ENCODE results near the gene POLR1E. TPM values are rescaled to one million over a fixed set of nuclear protein-coding genes. Genes with fewer than 3 reads are reported as not detected.

The POLR1E gene, protein sequence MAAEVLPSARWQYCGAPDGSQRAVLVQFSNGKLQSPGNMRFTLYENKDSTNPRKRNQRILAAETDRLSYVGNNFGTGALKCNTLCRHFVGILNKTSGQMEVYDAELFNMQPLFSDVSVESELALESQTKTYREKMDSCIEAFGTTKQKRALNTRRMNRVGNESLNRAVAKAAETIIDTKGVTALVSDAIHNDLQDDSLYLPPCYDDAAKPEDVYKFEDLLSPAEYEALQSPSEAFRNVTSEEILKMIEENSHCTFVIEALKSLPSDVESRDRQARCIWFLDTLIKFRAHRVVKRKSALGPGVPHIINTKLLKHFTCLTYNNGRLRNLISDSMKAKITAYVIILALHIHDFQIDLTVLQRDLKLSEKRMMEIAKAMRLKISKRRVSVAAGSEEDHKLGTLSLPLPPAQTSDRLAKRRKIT
- total RNA-seq (10 to 100 TPM; 34.5 to 38.2 TPM), polyA plus RNA-seq (10 to 100 TPM; 13.3 to 21.2 (median 17.4) TPM), total RNA-seq (53.1 to 109 (median 74.6) reads per million in 6 experiments)

DNA sequence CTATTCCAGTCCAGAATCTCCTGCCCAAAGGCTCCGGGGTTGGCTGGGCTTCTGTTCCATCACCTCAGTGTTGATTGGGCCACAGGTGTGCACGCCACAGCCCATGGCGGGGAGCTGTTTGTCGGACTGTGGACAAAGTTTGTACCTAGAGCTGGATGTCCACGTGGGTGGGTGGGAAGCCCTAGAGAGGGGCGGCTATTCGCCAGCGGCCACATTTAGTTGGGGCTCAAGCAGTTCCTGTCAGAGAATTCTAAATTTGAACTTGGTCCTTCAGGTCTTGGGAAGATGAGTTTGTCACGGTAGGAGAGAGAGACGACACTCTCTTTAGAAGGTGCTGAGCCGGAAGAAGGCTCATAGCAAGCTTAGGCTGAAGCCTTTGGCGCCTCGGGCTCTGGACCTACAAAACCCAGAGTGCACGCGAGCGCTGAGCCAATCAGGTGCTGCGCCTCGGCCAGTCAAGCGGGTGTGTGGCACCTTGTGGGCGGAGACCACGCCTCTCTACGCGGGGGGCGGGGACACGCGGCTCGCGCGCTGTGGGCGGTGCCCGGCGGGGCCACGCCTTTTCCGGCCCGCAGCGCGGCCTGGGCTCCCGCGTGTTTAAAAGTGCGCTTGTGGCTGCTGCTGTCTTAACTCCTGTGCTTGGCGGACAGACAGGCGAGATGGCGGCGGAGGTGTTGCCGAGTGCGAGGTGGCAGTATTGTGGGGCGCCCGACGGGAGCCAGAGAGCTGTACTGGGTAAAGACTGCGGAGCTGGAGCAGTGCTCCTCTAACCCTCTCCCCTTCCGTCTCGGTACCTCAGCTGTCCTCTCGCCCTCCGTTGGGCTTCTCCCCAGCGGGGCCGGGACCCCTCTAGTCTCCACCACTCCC is at the start of gene POLR1E:
TSS of gene POLR1E (plus strand) at position 560 of the 867 bp plus-strand sequence. CDS start at position 660, 100 bp downstream.
- peak within 1 kb of the TSS; percentile 91 to 100 (median 94) for H3K4me3 Mint-ChIP-seq
- H3K9me3 Mint-ChIP-seq: no peaks in the 10 kb centered on the region
- DNase-seq (peak; percentile 91 to 97 (median 96)), ATAC-seq (peak; percentile 94 to 97)
- POLR2A ChIA-PET: interaction anchor here (0.8 to 4.3 kb wide), 6 partner anchors 15 to 107 kb away, joined by 3 to 56 read pairs (median 4); partner anchors contain the start of genes GRHPR, TOMM5 and ZBTB5
- H3K4me1 Mint-ChIP-seq: peaks cover 23 to 44% (median 41%) of the 10 kb centered on the region in 4 donors
- H3K27ac Mint-ChIP-seq: peak within 1 kb of the TSS; percentile 89 to 98 (median 94)
- H3K27me3 Mint-ChIP-seq: peaks cover 6 to 13% (median 7%) of the 10 kb centered on the region in 5 donors
- H3K36me3 Mint-ChIP-seq: peaks cover 0 to 25% (median 0%) of the 10 kb centered on the region in 3 donors

DNA sequence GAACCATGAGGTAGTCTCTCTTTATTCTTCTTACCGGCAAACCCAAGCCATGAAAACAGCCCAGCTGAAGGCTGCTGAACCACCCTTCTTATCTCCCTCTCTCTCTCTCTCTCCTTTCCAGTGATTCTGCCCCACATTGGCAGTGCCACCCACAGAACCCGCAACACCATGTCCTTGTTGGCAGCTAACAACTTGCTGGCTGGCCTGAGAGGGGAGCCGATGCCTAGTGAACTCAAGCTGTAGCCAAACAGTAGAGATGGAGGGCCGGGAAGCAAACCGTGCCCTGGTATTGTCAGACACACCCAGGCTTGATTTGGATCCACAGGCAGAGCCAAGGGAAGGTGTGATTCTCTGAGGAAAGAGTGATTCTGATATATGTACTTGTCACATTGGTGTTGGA is 49.2 kb upstream of the POLR1E start:
- no peaks in the 10 kb centered on the region for H3K9me3 Mint-ChIP-seq
- peaks cover 0 to 70% (median 11%) of the 10 kb centered on the region in 3 donors for H3K36me3 Mint-ChIP-seq
- H3K4me3 Mint-ChIP-seq: no peak overlapping the region
- no peak for DNase-seq
- H3K4me1 Mint-ChIP-seq: peaks cover 0 to 14% (median 6%) of the 10 kb centered on the region in 4 donors
- POLR2A ChIA-PET: interaction anchor here (0.6 kb wide), 1 partner anchor 10 kb away, joined by 3 read pairs; no protein-coding TSS in a partner anchor
- no peak for ATAC-seq
- no peaks in the 10 kb centered on the region for H3K27me3 Mint-ChIP-seq
- peak overlapping the region in 3 of 10 donors; percentile 19 to 39 (median 27) for H3K27ac Mint-ChIP-seq

DNA sequence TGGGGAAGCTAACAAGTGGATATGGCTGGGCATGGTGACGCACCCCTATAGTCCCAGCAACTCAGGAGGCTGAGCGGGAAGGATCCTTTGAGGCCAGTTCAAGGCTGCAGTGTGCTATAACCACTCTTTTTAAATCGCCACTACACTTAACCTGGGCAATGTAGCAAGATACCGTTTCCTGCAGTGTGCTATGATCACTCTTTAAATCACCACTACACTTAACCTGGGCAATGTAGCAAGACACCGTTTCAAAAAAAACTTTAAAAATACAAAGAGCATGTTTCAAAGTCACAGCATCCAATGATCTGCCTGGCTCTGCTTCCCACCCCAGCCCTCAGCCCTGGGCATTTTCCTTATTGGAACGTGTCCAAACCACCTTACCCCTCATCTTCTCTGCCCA is 48.7 kb upstream of the POLR1E start:
- POLR2A ChIA-PET: interaction anchor here (0.6 kb wide), 1 partner anchor 11 kb away, joined by 3 read pairs; no protein-coding TSS in a partner anchor
- peaks cover 0 to 10% (median 6%) of the 10 kb centered on the region in 4 donors for H3K4me1 Mint-ChIP-seq
- no peak overlapping the region for H3K4me3 Mint-ChIP-seq
- peaks cover 0 to 75% (median 16%) of the 10 kb centered on the region in 3 donors for H3K36me3 Mint-ChIP-seq
- no peaks in the 10 kb centered on the region for H3K27me3 Mint-ChIP-seq
- no peak for ATAC-seq
- no peaks in the 10 kb centered on the region for H3K9me3 Mint-ChIP-seq
- no peak for DNase-seq
- peak overlapping the region in 2 of 10 donors; percentile 19 to 21 for H3K27ac Mint-ChIP-seq

DNA sequence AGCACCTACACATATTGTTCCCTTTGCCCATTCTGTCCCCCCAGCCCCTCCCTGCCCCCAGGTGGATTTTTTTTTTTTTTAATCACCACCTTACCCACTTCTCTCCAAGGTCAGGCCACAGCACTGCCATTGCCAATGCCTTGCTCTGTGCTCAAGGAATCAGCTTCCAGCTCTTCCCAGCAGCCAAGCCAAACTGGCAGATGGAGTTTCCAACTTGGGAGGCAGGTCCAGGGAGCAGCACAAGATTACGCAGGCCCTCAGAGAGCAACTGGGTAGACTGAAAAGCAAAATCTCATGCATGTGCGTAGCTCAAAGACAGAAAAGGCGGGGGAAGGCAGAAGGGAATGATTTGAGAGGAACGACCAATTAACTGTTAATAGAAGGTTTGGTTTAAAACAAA is 48.1 kb upstream of the POLR1E start:
- Mint-ChIP-seq H3K36me3 (peaks cover 0 to 81% (median 17%) of the 10 kb centered on the region in 3 donors), H3K4me3 (no peak overlapping the region), H3K27me3 (no peaks in the 10 kb centered on the region), H3K4me1 (peaks cover 0 to 9% (median 6%) of the 10 kb centered on the region in 4 donors), H3K27ac (no peak overlapping the region), H3K9me3 (no peaks in the 10 kb centered on the region)
- ATAC-seq: no peak
- no peak for DNase-seq
- POLR2A ChIA-PET: no interaction called here

DNA sequence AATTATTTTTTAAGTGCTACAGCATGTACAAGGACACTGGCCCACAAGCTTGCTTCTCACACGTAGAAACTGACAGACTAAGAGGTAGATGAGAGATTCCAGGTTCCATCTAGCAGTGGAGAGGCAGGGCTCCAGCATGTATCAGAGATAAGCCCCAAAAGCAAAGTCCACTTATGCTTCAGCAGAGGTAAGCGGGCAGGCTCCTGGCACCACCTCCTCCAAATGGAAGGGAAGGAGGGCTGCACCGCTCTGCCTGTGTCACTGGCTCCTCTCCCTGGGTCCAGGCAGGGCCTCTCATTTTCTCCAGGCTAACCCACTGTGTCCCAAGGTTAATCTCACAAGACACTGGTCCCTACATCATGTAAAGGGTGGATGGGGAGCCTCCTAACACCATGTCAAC is 47.4 kb upstream of the POLR1E start:
- DNase-seq (no peak), ATAC-seq (no peak)
- H3K36me3 Mint-ChIP-seq: peaks cover 0 to 76% (median 17%) of the 10 kb centered on the region in 3 donors
- H3K4me3 Mint-ChIP-seq: no peak overlapping the region
- no peaks in the 10 kb centered on the region for H3K9me3 Mint-ChIP-seq
- peaks cover 0 to 7% (median 3%) of the 10 kb centered on the region in 4 donors for H3K4me1 Mint-ChIP-seq
- POLR2A ChIA-PET: no interaction called here
- no peaks in the 10 kb centered on the region for H3K27me3 Mint-ChIP-seq
- peak overlapping the region in 3 of 10 donors; percentile 24 to 60 (median 29) for H3K27ac Mint-ChIP-seq

DNA sequence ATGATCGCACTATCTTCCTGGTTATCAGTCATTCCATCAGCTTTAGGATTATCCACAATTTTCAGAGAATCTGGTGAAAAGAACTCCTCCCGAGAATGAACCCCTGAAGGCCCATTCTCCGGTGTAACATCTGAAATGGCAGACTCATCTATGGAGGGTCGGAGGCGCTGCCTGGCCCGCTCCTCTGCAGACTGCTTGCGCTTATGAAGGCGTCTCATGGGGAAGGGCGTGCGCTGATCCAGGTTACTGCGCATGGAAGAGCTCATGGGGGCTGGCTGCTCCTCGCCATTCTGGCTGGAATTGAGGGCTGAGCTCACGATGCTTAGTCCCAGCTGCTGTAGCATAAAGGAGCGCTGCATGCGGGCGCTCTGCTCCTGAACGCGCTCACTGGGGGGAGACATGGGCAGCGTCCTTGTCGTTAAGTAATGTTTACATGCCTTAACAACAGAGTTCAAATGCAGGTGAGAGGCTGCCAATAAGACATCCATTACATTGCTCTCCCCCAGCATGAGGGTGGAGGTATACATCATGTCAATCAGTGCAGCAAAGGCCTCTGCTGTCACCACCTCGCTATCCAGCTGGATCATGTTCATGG is 43.9 kb upstream of the POLR1E start:
- Mint-ChIP-seq H3K36me3 (peaks cover 0 to 67% (median 14%) of the 10 kb centered on the region in 3 donors), H3K27me3 (no peaks in the 10 kb centered on the region), H3K4me1 (peaks cover 5 to 19% (median 14%) of the 10 kb centered on the region in 4 donors), H3K4me3 (no peak overlapping the region), H3K9me3 (no peaks in the 10 kb centered on the region), H3K27ac (peak overlapping the region in 2 of 10 donors; percentile 51)
- ATAC-seq (no peak), DNase-seq (no peak)
- POLR2A ChIA-PET: interaction anchor here (1.6 kb wide), 1 partner anchor 24 kb away, joined by 4 read pairs; the partner anchor contains the start of gene ZBTB5

DNA sequence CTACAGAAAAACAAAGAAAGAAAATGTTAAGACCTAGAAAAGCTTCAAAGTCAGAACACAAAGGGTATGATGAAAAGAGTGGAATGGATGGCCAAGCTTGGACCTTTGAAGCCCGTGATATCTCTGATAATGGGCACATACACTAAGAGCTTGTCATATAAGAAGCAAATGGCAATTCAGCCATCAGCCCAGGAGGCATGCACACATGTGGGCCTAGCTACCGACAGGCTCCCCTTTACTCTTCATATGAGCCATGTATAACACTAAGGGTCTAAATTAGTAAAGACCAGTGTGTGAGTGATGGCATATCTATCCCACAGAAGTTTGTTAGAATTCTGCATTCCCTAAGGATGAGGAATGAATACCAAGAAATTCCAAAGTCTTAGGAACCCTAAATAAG is 43.2 kb upstream of the POLR1E start:
- POLR2A ChIA-PET: interaction anchor here (0.6 kb wide), 1 partner anchor 231 kb away, joined by 5 read pairs; no protein-coding TSS in a partner anchor
- Mint-ChIP-seq H3K4me3 (no peak overlapping the region), H3K36me3 (peaks cover 0 to 62% (median 13%) of the 10 kb centered on the region in 3 donors), H3K27me3 (no peaks in the 10 kb centered on the region), H3K27ac (peak overlapping the region in 4 of 10 donors; percentile 21 to 77 (median 36)), H3K4me1 (peaks cover 9 to 23% (median 16%) of the 10 kb centered on the region in 4 donors), H3K9me3 (no peaks in the 10 kb centered on the region)
- ATAC-seq: no peak
- no peak for DNase-seq

DNA sequence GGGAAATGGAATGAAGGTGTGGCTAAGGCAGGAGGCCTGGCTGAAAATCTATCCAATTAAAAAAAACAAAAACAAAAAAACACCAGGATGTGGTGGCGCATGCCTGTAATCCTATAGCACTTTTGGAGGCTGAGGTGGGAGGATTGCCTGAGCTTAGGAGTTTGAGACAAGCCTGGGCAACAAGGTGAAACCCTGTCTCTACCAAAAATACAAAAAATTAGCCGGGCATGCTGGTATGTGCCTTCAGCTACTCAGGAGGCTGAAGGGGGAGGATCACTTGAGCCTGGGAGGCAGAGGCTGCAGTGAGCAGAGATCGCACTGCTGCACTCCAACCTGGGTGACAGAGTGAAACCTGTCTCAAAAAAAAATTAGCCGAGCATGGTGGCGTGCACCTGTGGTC is 42.2 kb upstream of the POLR1E start:
- POLR2A ChIA-PET: no interaction called here
- ATAC-seq: no peak
- H3K27ac Mint-ChIP-seq: peak overlapping the region in 3 of 10 donors; percentile 17 to 77 (median 57)

DNA sequence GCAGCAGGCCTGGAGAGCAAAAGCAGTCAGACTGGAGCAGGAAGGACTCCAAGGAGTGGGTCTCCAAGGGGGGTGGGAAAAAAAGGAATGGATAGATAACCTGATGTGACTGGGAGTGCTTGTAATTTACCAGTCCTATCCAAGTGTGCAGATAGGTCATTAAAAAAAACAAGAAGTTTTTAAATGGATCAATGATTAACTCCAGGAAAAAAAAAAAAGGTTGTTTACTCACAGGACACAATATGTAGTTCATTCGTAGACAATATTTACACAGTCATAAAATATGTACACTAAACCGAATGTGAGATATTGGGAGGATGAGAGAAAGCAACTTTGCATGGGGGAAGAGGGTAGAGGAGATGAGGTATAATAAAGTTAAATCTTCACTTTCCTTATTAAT is 40.9 kb upstream of the POLR1E start:
- DNase-seq: no peak
- Mint-ChIP-seq H3K9me3 (no peaks in the 10 kb centered on the region), H3K27me3 (no peaks in the 10 kb centered on the region), H3K27ac (peak overlapping the region in 3 of 10 donors; percentile 55 to 75 (median 60)), H3K4me1 (peaks cover 11 to 29% (median 15%) of the 10 kb centered on the region in 4 donors), H3K4me3 (no peak overlapping the region), H3K36me3 (peaks cover 0 to 48% (median 9%) of the 10 kb centered on the region in 3 donors)
- POLR2A ChIA-PET: interaction anchor here (0.7 kb wide), 1 partner anchor 42 kb away, joined by 5 read pairs; no protein-coding TSS in a partner anchor
- ATAC-seq: no peak

More for the DNA sequence above, 42.2 kb upstream of the POLR1E start:
- no peaks in the 10 kb centered on the region for H3K9me3 Mint-ChIP-seq
- H3K4me1 Mint-ChIP-seq: peaks cover 11 to 29% (median 15%) of the 10 kb centered on the region in 4 donors
- H3K36me3 Mint-ChIP-seq: peaks cover 0 to 54% (median 8%) of the 10 kb centered on the region in 3 donors
- no peaks in the 10 kb centered on the region for H3K27me3 Mint-ChIP-seq
- H3K4me3 Mint-ChIP-seq: no peak overlapping the region
- DNase-seq: no peak

DNA sequence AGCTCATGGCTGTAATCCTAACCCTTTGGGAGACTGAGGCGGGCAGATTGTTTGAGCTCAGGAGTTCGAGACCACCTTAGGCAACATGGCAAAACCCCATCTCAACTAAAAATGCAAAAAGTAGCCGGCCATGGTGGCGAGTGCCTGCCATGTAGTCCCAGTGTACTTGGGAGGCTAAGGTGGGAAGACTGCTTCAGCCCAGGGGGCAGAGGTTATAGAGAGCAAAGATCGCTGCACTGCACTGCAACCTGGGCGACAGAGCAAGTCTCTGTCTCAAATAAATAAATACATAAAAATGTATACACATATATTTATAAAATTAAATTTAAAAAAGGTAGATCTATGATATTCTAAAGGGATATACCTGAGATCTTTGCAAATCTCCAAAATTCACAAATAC is 39.9 kb upstream of the POLR1E start:
- Mint-ChIP-seq H3K9me3 (no peaks in the 10 kb centered on the region), H3K4me3 (no peak overlapping the region), H3K27ac (peak overlapping the region in 3 of 10 donors; percentile 9 to 75 (median 45)), H3K4me1 (peaks cover 11 to 30% (median 15%) of the 10 kb centered on the region in 4 donors), H3K27me3 (no peaks in the 10 kb centered on the region), H3K36me3 (peaks cover 0 to 50% (median 11%) of the 10 kb centered on the region in 3 donors)
- POLR2A ChIA-PET: no interaction called here
- DNase-seq (no peak), ATAC-seq (no peak)

DNA sequence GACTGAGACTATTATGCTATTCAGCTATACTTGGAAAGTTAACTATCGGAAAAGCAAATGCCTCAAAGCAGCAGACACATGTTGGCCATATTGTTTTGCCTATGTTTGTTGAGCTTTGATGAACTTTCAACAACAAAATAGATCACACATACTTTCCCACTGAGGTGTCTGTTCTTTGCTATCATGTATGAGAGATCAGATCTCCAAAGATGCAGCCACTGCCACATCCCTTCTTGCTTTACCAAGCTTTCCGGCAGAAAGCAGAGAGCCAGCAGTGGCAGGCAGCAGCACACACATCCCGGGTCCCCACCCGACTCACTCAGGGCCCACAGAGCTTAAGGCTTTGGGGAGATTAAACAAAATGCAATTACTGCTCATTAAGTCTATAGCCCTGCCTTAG is 39.3 kb upstream of the POLR1E start:
- no peak overlapping the region for H3K4me3 Mint-ChIP-seq
- no peaks in the 10 kb centered on the region for H3K27me3 Mint-ChIP-seq
- ATAC-seq (no peak), DNase-seq (no peak)
- H3K9me3 Mint-ChIP-seq: no peaks in the 10 kb centered on the region
- peaks cover 0 to 49% (median 12%) of the 10 kb centered on the region in 3 donors for H3K36me3 Mint-ChIP-seq
- POLR2A ChIA-PET: no interaction called here
- H3K4me1 Mint-ChIP-seq: peaks cover 11 to 33% (median 17%) of the 10 kb centered on the region in 4 donors
- peak overlapping the region in 2 of 10 donors; percentile 60 to 75 for H3K27ac Mint-ChIP-seq

DNA sequence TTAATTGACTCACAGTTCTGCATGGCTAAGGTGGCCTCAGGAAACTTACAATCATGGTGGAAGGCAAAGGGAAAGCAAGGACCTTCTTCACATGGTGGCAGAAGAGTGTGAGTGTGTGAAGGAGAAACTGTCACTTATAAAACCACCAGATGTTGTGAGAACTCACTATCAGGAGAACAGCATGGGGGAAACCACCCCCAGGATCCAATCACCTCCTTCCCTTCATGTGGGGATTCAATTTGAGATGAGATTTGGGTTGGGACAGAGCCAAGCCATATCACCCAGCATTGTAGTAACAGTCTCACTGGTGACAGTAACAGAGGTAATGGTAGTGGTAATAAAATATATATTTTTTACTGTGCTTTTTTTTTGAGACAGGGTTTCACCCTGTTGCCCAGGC is 38.6 kb upstream of the POLR1E start:
- Mint-ChIP-seq H3K27me3 (no peaks in the 10 kb centered on the region), H3K4me3 (no peak overlapping the region), H3K9me3 (no peaks in the 10 kb centered on the region), H3K4me1 (peaks cover 16 to 36% (median 21%) of the 10 kb centered on the region in 4 donors), H3K27ac (no peak overlapping the region), H3K36me3 (peaks cover 0 to 45% (median 6%) of the 10 kb centered on the region in 3 donors)
- POLR2A ChIA-PET: no interaction called here
- no peak for ATAC-seq
- DNase-seq: no peak
